Measurements from ENCODE around the gene AADACL4. TPM values are rescaled to one million over a fixed set of nuclear protein-coding genes. Genes with fewer than 3 reads are reported as not detected.

Gene AADACL4
- total RNA-seq, 1 donor from 2014 or later, result 0.24 TPM

GRCh38 chr1:12630946-12631530 lies 12.8 kb upstream of the AADACL4 start:
- H3K4me1 Mint-ChIP-seq (ENCODE audit: low read depth), result peaks cover 19% of the 10 kb centered on the region
- no peak overlapping the region for H3K27ac Mint-ChIP-seq
- H3K27me3 Mint-ChIP-seq, result no peaks in the 10 kb centered on the region
- no peak for DNase-seq (ENCODE audit: low spot score, unreplicated experiment)
- H3K36me3 Mint-ChIP-seq (ENCODE audit: insufficient read depth), result no peaks in the 10 kb centered on the region
- no peak for TF ChIP-seq CTCF (IDR thresholded peaks at IDR 0.05; ENCODE audit: unreplicated experiment)
- H3K9me3 Mint-ChIP-seq (ENCODE audit: low read depth), result peaks cover 4% of the 10 kb centered on the region
- H3K4me3 Mint-ChIP-seq (ENCODE audit: low read depth), result no peak overlapping the region

- Mint-ChIP-seq H3K27me3 (no peaks in the 10 kb centered on the region), H3K9me3 (ENCODE audit: low read depth) (peaks cover 4% of the 10 kb centered on the region), H3K4me1 (ENCODE audit: low read depth) (peaks cover 19% of the 10 kb centered on the region), H3K4me3 (ENCODE audit: low read depth) (no peak overlapping the region), H3K36me3 (ENCODE audit: insufficient read depth) (no peaks in the 10 kb centered on the region), H3K27ac (no peak overlapping the region)
- DNase-seq (ENCODE audit: low spot score, unreplicated experiment), result no peak
- TF ChIP-seq CTCF (IDR thresholded peaks at IDR 0.05; ENCODE audit: unreplicated experiment), result no peak
Observed at GRCh38 chr1:12631571-12631970, 12.3 kb upstream of the AADACL4 start.

- Mint-ChIP-seq H3K27ac (no peak overlapping the region), H3K36me3 (ENCODE audit: insufficient read depth) (no peaks in the 10 kb centered on the region), H3K4me1 (ENCODE audit: low read depth) (peaks cover 8% of the 10 kb centered on the region), H3K4me3 (ENCODE audit: low read depth) (no peak overlapping the region), H3K27me3 (no peaks in the 10 kb centered on the region), H3K9me3 (ENCODE audit: low read depth) (peaks cover 4% of the 10 kb centered on the region)
- DNase-seq (ENCODE audit: low spot score, unreplicated experiment), result no peak
- no peak for TF ChIP-seq CTCF (IDR thresholded peaks at IDR 0.05; ENCODE audit: unreplicated experiment)
Observed at GRCh38 chr1:12634156-12634555, 9.7 kb upstream of the AADACL4 start.

GRCh38 chr1:12634696-12635202 lies 9.1 kb upstream of the AADACL4 start:
- peaks cover 4% of the 10 kb centered on the region for H3K9me3 Mint-ChIP-seq (ENCODE audit: low read depth)
- no peak overlapping the region for H3K27ac Mint-ChIP-seq
- H3K27me3 Mint-ChIP-seq, result no peaks in the 10 kb centered on the region
- no peak for TF ChIP-seq CTCF (IDR thresholded peaks at IDR 0.05; ENCODE audit: unreplicated experiment)
- DNase-seq (ENCODE audit: low spot score, unreplicated experiment), result no peak
- no peaks in the 10 kb centered on the region for H3K36me3 Mint-ChIP-seq (ENCODE audit: insufficient read depth)
- H3K4me3 Mint-ChIP-seq (ENCODE audit: low read depth), result no peak overlapping the region
- H3K4me1 Mint-ChIP-seq (ENCODE audit: low read depth), result peaks cover 3% of the 10 kb centered on the region

GRCh38 chr1:12636098-12636950 lies 7.6 kb upstream of the AADACL4 start:
- Mint-ChIP-seq H3K36me3 (ENCODE audit: insufficient read depth) (peaks cover 4% of the 10 kb centered on the region), H3K27ac (no peak overlapping the region), H3K27me3 (no peaks in the 10 kb centered on the region), H3K4me3 (ENCODE audit: low read depth) (no peak overlapping the region), H3K9me3 (ENCODE audit: low read depth) (peaks cover 16% of the 10 kb centered on the region), H3K4me1 (ENCODE audit: low read depth) (no peaks in the 10 kb centered on the region)
- no peak for TF ChIP-seq CTCF (IDR thresholded peaks at IDR 0.05; ENCODE audit: unreplicated experiment)
- no peak for DNase-seq (ENCODE audit: low spot score, unreplicated experiment)

Data from progenitor cell of endocrine pancreas (in vitro differentiated cells).